SKM-1 treated with dmso at 0.1 percent for 144 hours (cell line): ENCODE measurements around the gene MTPN.

Source experiments
- DNase-seq: peaks from one replicate; lab custom pipeline; 2025; ENCODE audit not compliant: unreplicated experiment; lab: John Stamatoyannopoulos, UW

MTPN gene

GRCh38 chr7:135889823-135890222 lies 87.3 kb downstream of the MTPN start:
- no peak for DNase-seq

- no peak for DNase-seq
These were observed 88.4 kb downstream of the MTPN start for GRCh38 chr7:135888740-135889139.

GRCh38 chr7:135886345-135887132 lies 90.6 kb downstream of the MTPN start:
- no peak for DNase-seq

GRCh38 chr7:135884495-135885232 lies 92.5 kb downstream of the MTPN start:
- no peak for DNase-seq

- DNase-seq = no peak
These were observed 97.9 kb downstream of the MTPN start for GRCh38 chr7:135879233-135879632.

GRCh38 chr7:135878284-135878683 lies 98.9 kb downstream of the MTPN start:
- DNase-seq = no peak

- no peak for DNase-seq
These were observed 99.4 kb downstream of the MTPN start for GRCh38 chr7:135877805-135878204.
